OCI-LY7 (cell line): ENCODE data around the gene BCL2L13.

Experiments used
- CTCF ChIP-seq: fragments of 200-600 bp; sonication (generic); conservative IDR thresholded peaks from 2 replicates; pipeline ENCODE4 v1.5.1; 2014; ENCODE audit warnings: mild to moderate bottlenecking, antibody characterized with exemption, low read length, moderate library complexity, mixed read lengths
- EZH2phosphoT487 ChIP-seq: fragments of 200-600 bp; sonication (generic); IDR thresholded peaks from 2 replicates; pipeline ENCODE4 v1.6.1; 2018; ENCODE audit warnings: low read depth, borderline replicate concordance, mild to moderate bottlenecking, mixed run types, antibody characterized with exemption, low read length, moderate library complexity, mixed read lengths

- TF ChIP-seq CTCF (no peak), EZH2phosphoT487 (no peak)
These were observed 111.2 kb downstream of the BCL2L13 start for GRCh38 chr22:17749605-17750395.
